ENCODE results near the gene RAB37.

Gene RAB37

GRCh38 chr17:74736513-74737298 lies at the start of gene RAB37:
Gene RAB37 (plus strand): TSS chr17:74737256. CDS start chr17:74737273, 17 bp downstream.
- DNase-seq (ENCODE audit: low read depth in 2 of 2): no peak

GRCh38 chr17:74687886-74688285 lies 49.2 kb upstream of the RAB37 start:
- DNase-seq (ENCODE audit: low read depth in 2 of 2): no peak

- DNase-seq (ENCODE audit: low read depth in 2 of 2): no peak
Measured at GRCh38 chr17:74690409-74690825, 46.6 kb upstream of the RAB37 start.

GRCh38 chr17:74691151-74691550 lies 45.9 kb upstream of the RAB37 start:
- no peak for DNase-seq (ENCODE audit: low read depth in 2 of 2)

- no peak for DNase-seq (ENCODE audit: low read depth in 2 of 2)
Measured at GRCh38 chr17:74694081-74694480, 43.0 kb upstream of the RAB37 start.

GRCh38 chr17:74695629-74696028 lies 41.4 kb upstream of the RAB37 start:
- DNase-seq (ENCODE audit: low read depth in 2 of 2): no peak

GRCh38 chr17:74697515-74697914 lies 39.5 kb upstream of the RAB37 start:
- no peak for DNase-seq (ENCODE audit: low read depth in 2 of 2)

GRCh38 chr17:74698069-74698468 lies 39.0 kb upstream of the RAB37 start:
- no peak for DNase-seq (ENCODE audit: low read depth in 2 of 2)

- no peak for DNase-seq (ENCODE audit: low read depth in 2 of 2)
Measured at GRCh38 chr17:74699236-74699635, 37.8 kb upstream of the RAB37 start.

GRCh38 chr17:74702116-74702871 lies 34.8 kb upstream of the RAB37 start:
- DNase-seq (ENCODE audit: low read depth in 2 of 2): no peak

GRCh38 chr17:74703311-74703710 lies 33.7 kb upstream of the RAB37 start:
- DNase-seq (ENCODE audit: low read depth in 2 of 2): no peak

GRCh38 chr17:74704544-74704943 lies 32.5 kb upstream of the RAB37 start:
- no peak for DNase-seq (ENCODE audit: low read depth in 2 of 2)

GRCh38 chr17:74711058-74711824 lies 25.8 kb upstream of the RAB37 start:
- DNase-seq (ENCODE audit: low read depth in 2 of 2): no peak

- no peak for DNase-seq (ENCODE audit: low read depth in 2 of 2)
Measured at GRCh38 chr17:74712301-74712700, 24.8 kb upstream of the RAB37 start.

- DNase-seq (ENCODE audit: low read depth in 2 of 2): no peak
Measured at GRCh38 chr17:74712756-74713155, 24.3 kb upstream of the RAB37 start, which contains the start of gene CD300LF. Gene CD300LF (minus strand): TSS chr17:74712923. CDS start chr17:74712866, 57 bp downstream.

- DNase-seq (ENCODE audit: low read depth in 2 of 2): no peak
Measured at GRCh38 chr17:74713171-74713755, 23.8 kb upstream of the RAB37 start.

- no peak for DNase-seq (ENCODE audit: low read depth in 2 of 2)
Measured at GRCh38 chr17:74715144-74715543, 21.9 kb upstream of the RAB37 start.

GRCh38 chr17:74720506-74720905 lies 16.6 kb upstream of the RAB37 start:
- DNase-seq (ENCODE audit: low read depth in 2 of 2): no peak

GRCh38 chr17:74722782-74723181 lies 14.3 kb upstream of the RAB37 start:
- no peak for DNase-seq (ENCODE audit: low read depth in 2 of 2)

GRCh38 chr17:74723891-74724290 lies 13.2 kb upstream of the RAB37 start:
- DNase-seq (ENCODE audit: low read depth in 2 of 2): no peak

GRCh38 chr17:74725111-74725510 lies 11.9 kb upstream of the RAB37 start:
- DNase-seq (ENCODE audit: low read depth in 2 of 2): no peak
